Small intestine (tissue), 7 donors: Measurements from ENCODE around the gene PRPS1L1. TPM values are rescaled to one million over a fixed set of nuclear protein-coding genes. Genes with fewer than 3 reads are reported as not detected.

ENCODE experiments used
- DNase-seq, 2 donors: peaks; one replicate each; pipeline versions ENCODE4 v3.0.0 to v3.0.0-alpha.2; 2013
- FAIRE-seq: peaks from 2 replicates; lab custom pipeline; 2012; peaks lifted over from hg19 to GRCh38; lab: Jason Lieb, UNC
- H3K27ac ChIP-seq, 3 donors: one replicate each; pipeline ENCODE4 v1.5.1; 2013; ENCODE audit warnings: low read length in 2 of 3, mild to moderate bottlenecking in 2 of 3, control low read depth in 1 of 3, inconsistent platforms in 1 of 3, low read depth in 1 of 3, moderate library complexity in 1 of 3
- H3K27me3 ChIP-seq, 3 donors: one replicate each; pipeline ENCODE4 v1.6.1; 2013; ENCODE audit warnings: low read length in 3 of 3, inconsistent platforms in 1 of 3; ENCODE audit not compliant: control insufficient read depth in 3 of 3, insufficient read depth in 3 of 3
- H3K36me3 ChIP-seq, 3 donors: one replicate each; pipeline ENCODE4 v1.6.1; 2013; ENCODE audit warnings: low read length in 3 of 3, inconsistent platforms in 1 of 3, low read depth in 1 of 3, mild to moderate bottlenecking in 1 of 3, moderate library complexity in 1 of 3; ENCODE audit not compliant: control insufficient read depth in 3 of 3, insufficient read depth in 2 of 3
- H3K4me1 ChIP-seq, 3 donors: one replicate each; pipeline ENCODE4 v1.6.1; 2013; ENCODE audit warnings: low read length in 2 of 3, inconsistent platforms in 1 of 3, low read depth in 1 of 3, mild to moderate bottlenecking in 1 of 3, moderate library complexity in 1 of 3; ENCODE audit not compliant: control insufficient read depth in 3 of 3, insufficient read depth in 2 of 3
- H3K4me3 ChIP-seq, 3 donors: one replicate each; pipeline ENCODE4 v1.5.1; 2013; ENCODE audit warnings: low read length in 3 of 3, control low read depth in 1 of 3, inconsistent platforms in 1 of 3, low read depth in 1 of 3, mild to moderate bottlenecking in 1 of 3, moderate library complexity in 1 of 3
- H3K9me3 ChIP-seq, 2 donors: one replicate each; pipeline ENCODE4 v1.6.1; 2013; ENCODE audit warnings: low read depth in 1 of 2, low read length in 1 of 2; ENCODE audit not compliant: control insufficient read depth in 2 of 2, insufficient read depth in 1 of 2
- WGBS, 3 donors: extraction: QIAGEN DNeasy Blood & Tissue Kit; methylation state at CpG; one replicate each; pipeline ENCODE4 v1.1.7; 2013; 5-methylcytosine and 5-hydroxymethylcytosine counted together
- polyA plus RNA-seq, 4 donors: library from polyadenylated mRNA; stranded (reverse) in 3 of 4; unstranded in 1 of 4; fragments of 200-250 nt in 3 of 4; fragments of 120-200 nt in 1 of 4; gene quantifications; one replicate each; pipeline versions ENCODE4 v1.2.1 to v1.2.3, GENCODE V29; 2013
- donor health status: healthy with polysubstance abuse.
- donor health status: control.
- donor health status: control.
- donor health status: Bipolar disorder and iron deficiency.
- donor health status: healthy.

Gene PRPS1L1
- polyA plus RNA-seq, 4 donors, result not detected

GRCh38 chr7:18049262-18049661 lies 21.6 kb upstream of the PRPS1L1 start:
- DNase-seq (no peak), FAIRE-seq (no peak)
- 60 to 89% (median 81%) methylated on average over 4 of the region's 4 CpGs for WGBS, 3 donors
- Histone ChIP-seq H3K27ac (no peak overlapping the region), H3K27me3 (no peaks in the 10 kb centered on the region), H3K9me3 (no peaks in the 10 kb centered on the region), H3K36me3 (no peaks in the 10 kb centered on the region), H3K4me3 (no peak overlapping the region), H3K4me1 (no peaks in the 10 kb centered on the region)

GRCh38 chr7:18046601-18047000 lies 19.0 kb upstream of the PRPS1L1 start:
- Histone ChIP-seq H3K4me1 (no peaks in the 10 kb centered on the region), H3K9me3 (no peaks in the 10 kb centered on the region), H3K27ac (no peak overlapping the region), H3K36me3 (no peaks in the 10 kb centered on the region), H3K27me3 (no peaks in the 10 kb centered on the region), H3K4me3 (no peak overlapping the region)
- FAIRE-seq (no peak), DNase-seq (no peak)
- WGBS, 3 donors, result 32 to 52% (median 33%) methylated on average over 1 of the region's 1 CpG

- 74 to 77% (median 74%) methylated on average over 3 of the region's 3 CpGs for WGBS, 3 donors
- DNase-seq, result no peak
- Histone ChIP-seq H3K4me1 (no peaks in the 10 kb centered on the region), H3K4me3 (no peak overlapping the region), H3K9me3 (no peaks in the 10 kb centered on the region), H3K36me3 (no peaks in the 10 kb centered on the region), H3K27me3 (no peaks in the 10 kb centered on the region), H3K27ac (no peak overlapping the region)
- no peak for FAIRE-seq
These were observed 17.5 kb upstream of the PRPS1L1 start for GRCh38 chr7:18045171-18045570.

- Histone ChIP-seq H3K36me3 (no peaks in the 10 kb centered on the region), H3K9me3 (no peaks in the 10 kb centered on the region), H3K27ac (no peak overlapping the region), H3K4me3 (no peak overlapping the region), H3K27me3 (no peaks in the 10 kb centered on the region), H3K4me1 (no peaks in the 10 kb centered on the region)
- no peak for FAIRE-seq
- DNase-seq, result no peak
These were observed 13.5 kb upstream of the PRPS1L1 start for GRCh38 chr7:18041191-18041590.

- H3K36me3 ChIP-seq, result no peaks in the 10 kb centered on the region
- no peak overlapping the region for H3K27ac ChIP-seq
- FAIRE-seq, result no peak
- H3K4me1 ChIP-seq, result no peaks in the 10 kb centered on the region
- no peak overlapping the region for H3K4me3 ChIP-seq
- WGBS, 3 donors, result 79 to 84% (median 82%) methylated on average over 5 of the region's 5 CpGs
- DNase-seq, result no peak
- no peaks in the 10 kb centered on the region for H3K9me3 ChIP-seq
- H3K27me3 ChIP-seq, result no peaks in the 10 kb centered on the region
These were observed 12.6 kb upstream of the PRPS1L1 start for GRCh38 chr7:18040196-18040595.

GRCh38 chr7:18038382-18038781 lies 10.7 kb upstream of the PRPS1L1 start:
- H3K36me3 ChIP-seq, result no peaks in the 10 kb centered on the region
- FAIRE-seq (no peak), DNase-seq (no peak)
- no peaks in the 10 kb centered on the region for H3K9me3 ChIP-seq
- H3K27ac ChIP-seq, result no peak overlapping the region
- H3K27me3 ChIP-seq, result no peaks in the 10 kb centered on the region
- no peak overlapping the region for H3K4me3 ChIP-seq
- no peaks in the 10 kb centered on the region for H3K4me1 ChIP-seq

- H3K4me3 ChIP-seq, result no peak overlapping the region
- DNase-seq, result no peak
- FAIRE-seq, result no peak
- H3K36me3 ChIP-seq, result no peaks in the 10 kb centered on the region
- H3K27me3 ChIP-seq, result no peaks in the 10 kb centered on the region
- no peak overlapping the region for H3K27ac ChIP-seq
- 82 to 89% (median 86%) methylated on average over 3 of the region's 3 CpGs for WGBS, 3 donors
- H3K9me3 ChIP-seq, result no peaks in the 10 kb centered on the region
- no peaks in the 10 kb centered on the region for H3K4me1 ChIP-seq
These were observed 10.0 kb upstream of the PRPS1L1 start for GRCh38 chr7:18037609-18038008.

GRCh38 chr7:18036783-18037182 lies 9.1 kb upstream of the PRPS1L1 start:
- WGBS, 3 donors, result 95 to 98% (median 98%) methylated on average over 3 of the region's 3 CpGs
- FAIRE-seq, result no peak
- Histone ChIP-seq H3K27me3 (no peaks in the 10 kb centered on the region), H3K4me1 (no peaks in the 10 kb centered on the region), H3K36me3 (no peaks in the 10 kb centered on the region), H3K27ac (no peak overlapping the region), H3K4me3 (no peak overlapping the region), H3K9me3 (no peaks in the 10 kb centered on the region)
- no peak for DNase-seq

GRCh38 chr7:18030758-18031157 lies 3.1 kb upstream of the PRPS1L1 start:
- H3K4me3 ChIP-seq, result no peak overlapping the region
- 8 to 30% (median 17%) methylated on average over 1 of the region's 1 CpG for WGBS, 3 donors
- no peaks in the 10 kb centered on the region for H3K4me1 ChIP-seq
- no peaks in the 10 kb centered on the region for H3K9me3 ChIP-seq
- no peaks in the 10 kb centered on the region for H3K27me3 ChIP-seq
- FAIRE-seq (no peak), DNase-seq (no peak)
- no peak overlapping the region for H3K27ac ChIP-seq
- H3K36me3 ChIP-seq, result no peaks in the 10 kb centered on the region
